GM21723 (cell line): ENCODE results near the gene CLPTM1.
"Not testable (repeated sequence)": the region's sequence is repeated elsewhere in the genome, so short reads cannot be mapped to it uniquely, and the experiment has no call there.

Experiments
- ATAC-seq: cut with Tn5 transposase; IDR thresholded peaks from one replicate; pipeline ENCODE4 v1.9.1; 2021; ENCODE audit warnings: mild to moderate bottlenecking, moderate library complexity; ENCODE audit not compliant: unreplicated experiment

CLPTM1 gene

GRCh38 chr19:44973982-44974735 is 19.0 kb downstream of the CLPTM1 start:
- no peak for ATAC-seq

DNA sequence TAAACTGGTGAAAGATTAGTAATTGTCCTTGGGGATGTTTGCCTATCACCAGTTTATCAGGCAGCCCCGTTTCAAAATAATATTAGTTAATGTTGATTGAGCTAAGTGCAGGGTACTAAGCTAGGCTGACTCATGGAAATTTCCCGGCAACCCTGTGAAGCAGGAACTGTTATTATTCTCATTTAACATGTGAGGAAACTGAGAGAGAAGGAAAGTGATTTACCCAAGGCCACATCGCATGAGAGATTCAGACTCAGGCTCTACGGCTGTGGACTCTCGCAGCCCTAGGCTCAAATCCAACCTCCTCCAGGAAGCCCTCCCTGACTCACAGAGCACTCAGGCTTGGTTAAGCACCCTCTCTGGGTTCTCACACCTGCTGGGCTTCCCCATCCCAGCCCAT is 19.7 kb downstream of the CLPTM1 start:
- ATAC-seq, result no peak

DNA sequence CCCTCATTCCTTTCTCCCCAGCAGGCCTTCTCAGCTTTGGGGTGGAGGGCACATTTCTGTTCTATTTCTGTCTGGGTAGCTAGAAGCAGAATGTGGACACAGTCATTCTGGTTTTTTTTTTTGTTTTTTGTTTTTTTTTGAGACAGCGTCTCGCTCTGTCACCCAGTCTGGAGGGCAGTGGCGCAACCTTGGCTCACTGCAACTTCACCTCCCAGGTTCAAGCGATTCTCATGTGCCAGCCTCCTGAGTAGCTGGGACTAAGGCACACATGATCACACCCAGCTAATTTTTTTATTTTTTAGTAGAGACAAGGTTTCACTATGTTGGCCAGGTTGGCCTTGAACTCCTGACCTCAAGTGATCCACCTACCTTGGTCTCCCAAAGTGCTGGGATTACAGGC is 20.3 kb downstream of the CLPTM1 start:
- ATAC-seq, result no peak

DNA sequence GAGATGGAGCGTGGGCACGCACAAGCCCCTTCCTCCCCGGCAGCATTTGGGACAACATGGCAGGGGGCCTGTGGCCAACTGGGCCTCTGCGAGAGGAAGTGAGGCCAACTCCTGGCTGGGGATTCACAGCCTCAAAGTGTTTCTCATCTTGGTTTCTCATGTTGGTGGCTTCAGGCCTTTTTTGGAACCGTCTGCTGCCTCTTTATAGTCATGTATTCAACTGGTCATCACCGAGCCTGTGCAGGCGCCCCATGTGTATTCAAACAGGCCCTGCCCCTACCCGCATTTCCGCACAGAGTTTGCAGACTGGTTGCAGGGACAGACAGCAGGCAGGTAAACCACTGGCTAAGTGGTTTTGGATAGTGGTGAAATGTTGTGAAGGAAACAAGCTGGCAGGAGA is 28.8 kb downstream of the CLPTM1 start:
- ATAC-seq, result no peak

- no peak for ATAC-seq
These were observed 30.3 kb downstream of the CLPTM1 start for GRCh38 chr19:44985445-44985844.

DNA sequence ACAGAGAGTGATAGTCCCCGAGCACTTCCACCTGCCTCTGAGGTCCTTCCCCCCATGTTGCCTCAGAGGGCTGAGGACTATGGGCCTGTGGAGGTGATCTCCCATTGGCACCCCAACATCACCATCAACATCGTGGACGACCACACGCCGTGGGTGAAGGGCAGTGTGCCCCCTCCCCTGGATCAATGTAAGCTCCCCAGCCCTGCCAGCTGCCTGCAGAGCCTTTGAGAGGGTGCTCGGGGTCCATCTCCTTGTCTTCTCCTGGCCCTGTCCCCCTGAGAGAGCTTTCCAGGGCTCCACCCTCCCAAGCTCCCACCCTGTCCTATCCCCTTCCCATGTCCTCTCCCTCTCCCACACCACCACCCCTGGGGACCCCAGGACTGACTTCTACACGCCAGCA is 31.2 kb downstream of the CLPTM1 start:
- ATAC-seq, result no peak

- no peak for ATAC-seq
These were observed 32.0 kb downstream of the CLPTM1 start for GRCh38 chr19:44987148-44987675.

GRCh38 chr19:44988273-44988672 is 33.1 kb downstream of the CLPTM1 start:
- ATAC-seq, result no peak

- no peak for ATAC-seq
These were observed 33.8 kb downstream of the CLPTM1 start for GRCh38 chr19:44988896-44989556.

DNA sequence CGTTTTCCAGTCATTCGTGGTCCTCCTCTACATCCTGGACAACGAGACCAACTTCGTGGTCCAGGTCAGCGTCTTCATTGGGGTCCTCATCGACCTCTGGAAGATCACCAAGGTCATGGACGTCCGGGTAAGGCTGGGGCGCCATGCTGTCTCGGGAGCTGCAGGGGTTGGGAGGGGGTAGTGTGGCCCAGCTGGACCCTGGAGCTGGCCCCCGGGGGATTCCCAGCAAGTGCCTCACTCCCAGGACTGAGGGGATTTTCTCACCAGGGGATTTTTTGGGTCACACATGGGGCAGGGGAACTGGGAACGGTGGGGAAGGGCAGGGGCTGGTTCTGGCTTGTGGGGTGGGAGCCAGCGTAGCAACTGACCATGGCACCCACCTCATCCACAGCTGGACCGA is 35.3 kb downstream of the CLPTM1 start:
- no peak for ATAC-seq

- no peak for ATAC-seq
These were observed 35.8 kb downstream of the CLPTM1 start for GRCh38 chr19:44990966-44991365.

DNA sequence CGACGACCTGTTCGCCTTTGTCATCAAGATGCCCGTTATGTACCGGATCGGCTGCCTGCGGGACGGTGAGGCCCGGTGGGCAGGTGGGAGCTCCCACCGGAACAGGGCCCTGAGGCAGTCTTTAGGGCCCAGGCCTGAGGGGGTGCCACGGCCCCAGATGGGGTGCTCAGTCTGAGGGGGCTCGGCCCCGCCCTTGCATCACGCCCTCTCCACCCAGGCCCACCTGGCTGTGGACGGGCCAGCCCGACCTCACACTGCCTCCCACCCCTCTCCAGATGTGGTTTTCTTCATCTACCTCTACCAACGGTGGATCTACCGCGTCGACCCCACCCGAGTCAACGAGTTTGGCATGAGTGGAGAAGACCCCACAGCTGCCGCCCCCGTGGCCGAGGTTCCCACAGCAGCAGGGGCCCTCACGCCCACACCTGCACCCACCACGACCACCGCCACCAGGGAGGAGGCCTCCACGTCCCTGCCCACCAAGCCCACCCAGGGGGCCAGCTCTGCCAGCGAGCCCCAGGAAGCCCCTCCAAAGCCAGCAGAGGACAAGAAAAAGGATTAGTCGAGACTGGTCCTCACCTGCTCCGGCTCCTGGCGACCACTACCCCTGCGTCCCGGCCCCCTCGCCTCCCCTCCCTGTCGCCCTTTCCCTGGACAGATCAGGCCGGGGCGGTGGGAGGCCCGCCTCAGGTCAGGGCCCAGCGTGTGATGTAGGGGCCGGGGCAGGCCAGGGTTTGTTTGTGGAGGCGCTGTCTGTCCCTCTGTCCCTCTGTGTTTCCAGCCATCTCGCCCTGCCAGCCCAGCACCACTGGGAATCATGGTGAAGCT is 37.4 kb downstream of the CLPTM1 start:
- ATAC-seq, result no peak

DNA sequence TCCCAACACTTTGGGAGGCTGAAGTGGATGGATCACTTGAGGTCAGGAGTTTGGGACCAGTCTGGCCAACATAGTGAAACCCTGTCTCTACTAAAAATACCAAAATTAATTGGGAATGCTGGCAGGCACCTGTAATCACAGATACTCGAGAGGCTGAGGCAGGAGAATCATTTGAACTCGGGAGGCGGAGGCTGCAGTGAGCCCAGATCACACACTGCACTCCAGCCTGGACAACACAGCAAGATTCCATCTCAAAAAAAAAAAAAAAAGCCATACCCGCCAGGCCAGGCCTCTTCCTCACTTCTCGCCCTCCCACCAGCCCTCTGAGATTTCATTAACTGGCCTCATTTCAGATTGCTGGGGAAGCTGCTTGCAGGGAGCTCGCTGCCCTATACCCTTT is 38.3 kb downstream of the CLPTM1 start:
- no peak for ATAC-seq

GRCh38 chr19:44993926-44994537 is 38.9 kb downstream of the CLPTM1 start:
- ATAC-seq, result no peak

GRCh38 chr19:44998025-44998424 is 42.8 kb downstream of the CLPTM1 start:
- ATAC-seq, result no peak

GRCh38 chr19:44999131-44999925 is 44.1 kb downstream of the CLPTM1 start:
- not testable (repeated sequence) for ATAC-seq

DNA sequence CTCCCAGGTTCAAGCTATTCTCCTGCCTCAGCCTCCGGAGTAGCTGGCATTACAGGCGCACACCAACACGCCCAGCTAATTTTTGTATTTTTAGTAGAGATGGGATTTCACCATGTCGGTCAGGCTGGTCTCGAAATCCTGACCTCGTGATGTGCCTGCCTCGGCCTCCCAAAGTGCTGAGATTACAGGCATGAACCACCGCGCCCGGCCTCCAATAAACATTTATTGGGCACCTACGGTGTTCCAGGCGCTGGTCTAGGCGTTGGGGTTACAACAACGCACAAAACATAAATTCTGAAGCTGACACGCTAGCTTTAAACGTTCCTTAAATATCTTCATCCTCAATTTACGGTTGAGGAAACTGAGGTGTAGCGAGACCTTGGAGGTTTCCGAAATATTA is 45.5 kb downstream of the CLPTM1 start:
- ATAC-seq, result not testable (repeated sequence)

DNA sequence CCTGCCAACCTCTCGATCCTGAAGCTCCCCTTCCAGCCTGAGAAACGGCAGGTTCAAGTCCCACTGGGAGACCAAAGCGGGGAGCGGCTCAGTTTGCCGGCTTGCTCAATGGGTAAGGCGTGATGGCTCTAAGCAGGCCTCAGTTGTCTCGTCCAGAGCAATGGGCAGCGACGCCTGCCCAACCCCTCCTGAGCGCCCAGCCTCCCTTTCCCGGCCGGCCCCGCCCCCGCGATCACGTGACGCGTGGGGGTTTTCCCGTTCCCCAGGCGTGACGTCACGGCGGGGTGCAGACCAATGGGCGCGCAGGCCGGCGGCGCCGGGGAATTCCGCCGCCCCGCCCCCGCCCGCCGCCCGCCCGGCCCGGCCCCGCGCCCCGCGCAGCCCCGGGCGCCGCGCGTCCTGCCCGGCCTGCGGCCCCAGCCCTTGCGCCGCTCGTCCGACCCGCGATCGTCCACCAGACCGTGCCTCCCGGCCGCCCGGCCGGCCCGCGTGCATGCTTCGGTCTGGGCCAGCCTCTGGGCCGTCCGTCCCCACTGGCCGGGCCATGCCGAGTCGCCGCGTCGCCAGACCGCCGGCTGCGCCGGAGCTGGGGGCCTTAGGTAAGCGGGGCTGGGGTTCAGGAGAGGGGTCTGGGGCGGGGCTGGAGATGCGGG is 46.0 kb downstream of the CLPTM1 start, which contains the start of gene RELB:
Gene RELB (plus strand): TSS at position 378 of the 653 bp plus-strand sequence. CDS start 116 bp downstream, at position 494.
- peak; percentile 54 for ATAC-seq

DNA sequence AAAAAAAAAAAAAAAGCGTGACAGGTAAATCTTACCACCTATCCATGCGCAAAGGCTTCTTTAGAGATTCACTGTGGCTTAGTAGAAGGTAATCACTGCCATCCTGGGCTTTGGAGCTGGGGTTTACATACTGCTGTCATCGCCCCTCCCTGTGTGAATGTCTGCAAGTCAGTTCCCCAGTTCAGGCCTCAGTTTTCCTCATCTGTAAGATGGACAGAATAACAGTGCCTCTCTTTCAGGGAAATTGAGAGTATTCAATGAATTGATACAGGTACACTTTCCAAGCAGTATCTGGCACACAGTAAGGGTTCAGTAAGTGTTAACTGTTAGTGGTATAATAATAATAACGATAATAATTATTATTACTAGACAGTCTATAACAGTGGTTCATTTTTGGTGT is 48.3 kb downstream of the CLPTM1 start:
- no peak for ATAC-seq

DNA sequence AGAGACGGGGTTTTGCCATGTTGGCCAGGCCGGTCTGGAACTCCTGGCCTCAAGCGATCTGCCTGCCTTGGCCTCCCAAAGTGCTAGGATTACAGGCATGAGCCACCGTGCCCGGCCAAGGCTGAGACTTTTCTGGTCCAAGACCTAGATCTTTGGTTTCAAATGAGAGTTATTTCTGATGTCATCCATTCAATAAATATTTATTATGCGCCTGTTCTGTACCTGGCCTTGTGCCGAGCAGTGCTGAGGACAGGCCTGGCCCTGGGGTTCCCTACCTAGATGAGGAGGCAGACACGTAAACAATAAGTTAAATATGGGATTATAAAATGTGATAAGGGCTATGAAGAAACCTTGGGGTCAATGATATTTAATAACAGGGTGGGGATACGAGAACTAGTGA is 50.6 kb downstream of the CLPTM1 start:
- no peak for ATAC-seq
